DOHH2 (cell line): ENCODE results near the gene AMZ1.

ENCODE experiments used
- H3F3A ChIP-seq: fragments of 200-600 bp; sonication (generic), shearing (Covaris generic); 2 replicates; pipeline ENCODE4 v1.6.0; 2016; ENCODE audit warnings: antibody characterized with exemption, mild to moderate bottlenecking; ENCODE audit not compliant: control insufficient read depth, insufficient read depth
- H3K27ac ChIP-seq: fragments of 200-600 bp; sonication (generic); 2 replicates; pipeline ENCODE4 v1.5.1; 2014; ENCODE audit warnings: low read depth, mild to moderate bottlenecking, low read length, moderate library complexity
- H3K27me3 ChIP-seq: fragments of 200-600 bp; sonication (generic); 2 replicates; pipeline ENCODE4 v1.6.1; 2014; ENCODE audit warnings: mild to moderate bottlenecking, low read length, mixed read lengths; ENCODE audit not compliant: control insufficient read depth
- H3K36me3 ChIP-seq: fragments of 200-600 bp; sonication (generic); 2 replicates; pipeline ENCODE4 v1.6.1; 2014; ENCODE audit warnings: mild to moderate bottlenecking, low read length, moderate library complexity, mixed read lengths; ENCODE audit not compliant: control insufficient read depth
- H3K4me1 ChIP-seq: fragments of 200-600 bp; sonication (generic); 2 replicates; pipeline ENCODE4 v1.6.1; 2014; ENCODE audit warnings: mild to moderate bottlenecking, low read length, mixed read lengths; ENCODE audit not compliant: control insufficient read depth
- H3K4me2 ChIP-seq: fragments of 200-600 bp; sonication (generic); 2 replicates; pipeline ENCODE4 v1.6.0; 2014; ENCODE audit warnings: mild to moderate bottlenecking, low read length, moderate library complexity
- H3K4me3 ChIP-seq: fragments of 200-600 bp; sonication (generic); 2 replicates; pipeline ENCODE4 v1.5.1; 2014; ENCODE audit warnings: mild to moderate bottlenecking, low read length, mixed read lengths
- H3K79me2 ChIP-seq: fragments of 200-600 bp; sonication (generic); 2 replicates; pipeline ENCODE4 v1.6.1; 2014; ENCODE audit warnings: mild to moderate bottlenecking, low read length, mixed read lengths; ENCODE audit not compliant: control insufficient read depth
- H3K9me2 ChIP-seq: fragments of 200-600 bp; sonication (generic); replicated peaks from 2 replicates; pipeline ENCODE4 v1.6.1; 2014; ENCODE audit warnings: mild to moderate bottlenecking, low read length, mixed read lengths; ENCODE audit not compliant: control insufficient read depth
- H3K9me3 ChIP-seq: fragments of 200-600 bp; sonication (generic); 2 replicates; pipeline ENCODE4 v1.6.1; 2014; ENCODE audit warnings: antibody characterized with exemption, low read length, mixed read lengths; ENCODE audit not compliant: control insufficient read depth, insufficient read depth
- H4K20me1 ChIP-seq: fragments of 200-600 bp; sonication (generic); 2 replicates; pipeline ENCODE4 v1.6.0; 2014; ENCODE audit warnings: low read depth, mild to moderate bottlenecking, antibody characterized with exemption, low read length, moderate library complexity; ENCODE audit not compliant: control insufficient read depth, insufficient read depth
- EZH2phosphoT487 ChIP-seq: fragments of 200-600 bp; sonication (generic); IDR thresholded peaks from 2 replicates; pipeline ENCODE4 v1.6.1; 2017; ENCODE audit warnings: borderline replicate concordance, mild to moderate bottlenecking, antibody characterized with exemption, low read length, moderate library complexity, mixed read lengths
- TF ChIP-seq, protein P1 (sequence below): fragments of 200-600 bp; sonication (generic); IDR thresholded peaks from one replicate; pipeline ENCODE4 v1.5.1; 2014; ENCODE audit warnings: antibody characterized with exemption, mild to moderate bottlenecking, low read depth, low read length; ENCODE audit not compliant: poor library complexity, severe bottlenecking

The AMZ1 gene

DNA sequence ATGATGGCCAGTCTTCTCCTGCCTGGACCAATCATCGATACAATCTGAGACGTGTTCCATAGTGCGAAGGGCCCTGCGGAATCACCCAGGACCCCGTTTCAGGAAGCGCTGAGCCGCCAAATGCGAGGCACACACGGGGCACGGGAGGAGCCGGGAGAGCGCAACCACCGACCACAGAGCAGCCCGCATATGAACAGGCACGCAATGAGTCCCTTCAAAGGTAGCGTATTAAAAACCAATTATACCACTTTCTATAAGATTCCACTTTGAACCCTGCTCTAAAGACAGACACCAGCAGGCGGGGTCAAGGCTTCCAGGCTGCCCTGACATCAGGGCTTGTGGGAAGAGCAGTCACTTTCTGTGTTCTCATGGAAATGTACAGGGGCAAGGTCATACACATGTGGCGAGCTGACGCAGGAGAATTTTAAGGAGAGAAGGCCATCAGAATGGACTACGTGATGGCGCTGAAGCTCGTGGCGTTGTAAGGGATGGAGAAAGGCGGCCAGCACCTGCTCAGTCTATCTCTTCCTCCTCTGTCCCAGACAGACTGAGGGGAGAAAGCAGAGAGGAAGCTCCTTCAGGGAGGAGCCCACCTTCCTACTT, 46.2 kb downstream of the AMZ1 start:
- 0 out of 2 replicates have a peak, but pooled peaks cover 3% of the 10 kb centered on the region for H3K79me2 ChIP-seq

DNA sequence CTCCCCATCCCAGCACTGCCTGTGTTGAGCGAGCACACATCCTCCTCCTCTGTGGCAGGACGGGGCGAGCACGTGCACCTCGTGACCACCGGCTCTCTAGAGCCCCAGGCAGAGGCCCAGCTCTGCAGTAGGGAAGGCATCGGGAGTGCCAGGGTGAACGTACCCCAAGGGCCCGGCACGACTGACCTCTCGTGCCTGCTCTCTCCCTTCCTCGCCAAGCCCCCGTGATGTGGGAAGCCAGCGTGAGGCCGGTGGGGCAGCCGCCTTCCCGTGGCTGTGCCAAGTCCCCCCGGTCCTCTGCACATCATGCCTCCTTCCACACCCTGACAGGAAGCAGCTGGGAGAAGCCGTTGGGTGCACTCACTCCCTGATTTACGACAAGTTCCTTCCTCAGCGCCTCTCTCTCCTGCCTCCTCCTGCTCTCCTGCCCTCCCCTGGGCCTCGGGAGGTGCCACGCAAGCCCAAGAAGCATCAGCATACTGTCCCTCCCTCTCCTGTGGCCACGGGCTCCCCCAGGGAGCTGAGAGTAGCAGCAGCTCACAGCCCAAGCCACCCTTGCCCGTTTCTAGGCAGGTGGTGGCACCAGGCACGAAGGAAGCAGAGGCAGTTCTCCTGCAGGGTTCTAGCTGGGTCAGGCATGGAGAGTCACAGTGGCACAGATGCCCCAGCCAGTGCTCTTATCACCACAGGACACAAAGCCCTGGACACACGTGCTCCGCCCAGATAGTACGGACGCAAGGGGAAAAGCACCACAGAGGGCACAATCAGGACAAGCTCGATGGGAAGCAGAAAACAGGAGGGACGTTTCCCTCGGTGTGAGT, 47.0 kb downstream of the AMZ1 start:
- Histone ChIP-seq H3K9me3 (no peaks in the 10 kb centered on the region), H3K27me3 (no peaks in the 10 kb centered on the region), H3K36me3 (peaks cover 5% of the 10 kb centered on the region; the same call in 1 of the 2 replicates), H3K27ac (no peak overlapping the region), H3K4me1 (peaks cover 30% of the 10 kb centered on the region), H3K4me3 (peak overlapping the region; percentile 36), H4K20me1 (peaks cover 3% of the 10 kb centered on the region; the same call in 1 of the 2 replicates), H3K79me2 (0 out of 2 replicates have a peak, but pooled peaks cover 3% of the 10 kb centered on the region), H3K4me2 (peak overlapping the region; percentile 58), H3K9me2 (no peaks in the 10 kb centered on the region), H3F3A (peaks cover 4% of the 10 kb centered on the region; the same call in 1 of the 2 replicates)
- TF ChIP-seq EZH2phosphoT487: no peak
- TF ChIP-seq, protein P1, sequence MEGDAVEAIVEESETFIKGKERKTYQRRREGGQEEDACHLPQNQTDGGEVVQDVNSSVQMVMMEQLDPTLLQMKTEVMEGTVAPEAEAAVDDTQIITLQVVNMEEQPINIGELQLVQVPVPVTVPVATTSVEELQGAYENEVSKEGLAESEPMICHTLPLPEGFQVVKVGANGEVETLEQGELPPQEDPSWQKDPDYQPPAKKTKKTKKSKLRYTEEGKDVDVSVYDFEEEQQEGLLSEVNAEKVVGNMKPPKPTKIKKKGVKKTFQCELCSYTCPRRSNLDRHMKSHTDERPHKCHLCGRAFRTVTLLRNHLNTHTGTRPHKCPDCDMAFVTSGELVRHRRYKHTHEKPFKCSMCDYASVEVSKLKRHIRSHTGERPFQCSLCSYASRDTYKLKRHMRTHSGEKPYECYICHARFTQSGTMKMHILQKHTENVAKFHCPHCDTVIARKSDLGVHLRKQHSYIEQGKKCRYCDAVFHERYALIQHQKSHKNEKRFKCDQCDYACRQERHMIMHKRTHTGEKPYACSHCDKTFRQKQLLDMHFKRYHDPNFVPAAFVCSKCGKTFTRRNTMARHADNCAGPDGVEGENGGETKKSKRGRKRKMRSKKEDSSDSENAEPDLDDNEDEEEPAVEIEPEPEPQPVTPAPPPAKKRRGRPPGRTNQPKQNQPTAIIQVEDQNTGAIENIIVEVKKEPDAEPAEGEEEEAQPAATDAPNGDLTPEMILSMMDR: no peak

More for the DNA sequence above, 46.2 kb downstream of the AMZ1 start:
- H3K4me2 ChIP-seq: peak overlapping the region; percentile 58
- no peaks in the 10 kb centered on the region for H3K9me3 ChIP-seq
- peaks cover 4% of the 10 kb centered on the region; the same call in 1 of the 2 replicates for H3F3A ChIP-seq
- H3K9me2 ChIP-seq: no peaks in the 10 kb centered on the region
- H3K36me3 ChIP-seq: peaks cover 5% of the 10 kb centered on the region; the same call in 1 of the 2 replicates
- H3K4me1 ChIP-seq: peaks cover 30% of the 10 kb centered on the region
- TF ChIP-seq EZH2phosphoT487: no peak
- TF ChIP-seq, protein P1: no peak
- peaks cover 3% of the 10 kb centered on the region; the same call in 1 of the 2 replicates for H4K20me1 ChIP-seq
- H3K27ac ChIP-seq: no peak overlapping the region
- no peaks in the 10 kb centered on the region for H3K27me3 ChIP-seq
- H3K4me3 ChIP-seq: no peak overlapping the region

DNA sequence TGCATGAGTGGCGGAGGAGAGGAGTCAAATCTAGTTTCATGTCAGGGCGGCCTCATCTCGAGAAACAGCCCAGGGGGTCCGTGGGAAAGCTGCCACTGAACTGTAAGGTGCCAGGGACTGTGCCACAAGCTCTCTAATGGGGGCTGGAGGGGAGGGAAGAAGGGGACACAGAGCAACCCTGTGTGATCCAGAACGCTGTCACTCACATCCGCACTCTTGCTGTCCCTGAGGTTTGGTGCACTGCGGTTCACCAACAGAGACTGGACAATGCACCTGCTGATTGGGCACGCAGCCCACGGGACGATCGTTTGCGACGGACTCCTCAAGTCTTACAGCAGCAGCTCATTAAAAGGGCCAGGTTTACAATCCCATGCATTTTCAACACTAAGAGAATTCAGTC, 47.7 kb downstream of the AMZ1 start:
- Histone ChIP-seq H3K79me2 (0 out of 2 replicates have a peak, but pooled peaks cover 3% of the 10 kb centered on the region), H3K4me3 (no peak overlapping the region), H3K27me3 (no peaks in the 10 kb centered on the region)

More for the DNA sequence above, 47.7 kb downstream of the AMZ1 start:
- H3K9me2 ChIP-seq: no peaks in the 10 kb centered on the region
- H3K27ac ChIP-seq: no peak overlapping the region
- peaks cover 4% of the 10 kb centered on the region; the same call in 1 of the 2 replicates for H3F3A ChIP-seq
- H3K9me3 ChIP-seq: no peaks in the 10 kb centered on the region
- H3K36me3 ChIP-seq: peaks cover 5% of the 10 kb centered on the region; the same call in 1 of the 2 replicates
- peaks cover 33% of the 10 kb centered on the region for H3K4me1 ChIP-seq
- H3K4me2 ChIP-seq: peak overlapping the region; percentile 58
- peaks cover 3% of the 10 kb centered on the region; the same call in 1 of the 2 replicates for H4K20me1 ChIP-seq
- TF ChIP-seq EZH2phosphoT487: no peak
- TF ChIP-seq, protein P1: no peak
